GM12864 (cell line): ENCODE measurements around the gene ZNF487.
"Not testable (repeated sequence)": the region's sequence is repeated elsewhere in the genome, so short reads cannot be mapped to it uniquely, and the experiment has no call there.

ENCODE experiments used
- DNase-seq: peaks from one replicate; pipeline ENCODE4 v3.0.0-alpha.2; 2011; ENCODE audit warnings: low read depth
- H3K4me3 ChIP-seq: 2 replicates; pipeline ENCODE4 v1.5.1; 2011; ENCODE audit warnings: mild to moderate bottlenecking, low read depth, low read length, control low read depth
- TF ChIP-seq, protein P1 (sequence below): IDR thresholded peaks from 2 replicates; pipeline ENCODE4 v1.5.1; 2011; ENCODE audit warnings: low read depth, mild to moderate bottlenecking, moderate library complexity, low read length, control low read depth, inconsistent platforms; ENCODE audit errors: missing control alignments

Gene ZNF487

DNA sequence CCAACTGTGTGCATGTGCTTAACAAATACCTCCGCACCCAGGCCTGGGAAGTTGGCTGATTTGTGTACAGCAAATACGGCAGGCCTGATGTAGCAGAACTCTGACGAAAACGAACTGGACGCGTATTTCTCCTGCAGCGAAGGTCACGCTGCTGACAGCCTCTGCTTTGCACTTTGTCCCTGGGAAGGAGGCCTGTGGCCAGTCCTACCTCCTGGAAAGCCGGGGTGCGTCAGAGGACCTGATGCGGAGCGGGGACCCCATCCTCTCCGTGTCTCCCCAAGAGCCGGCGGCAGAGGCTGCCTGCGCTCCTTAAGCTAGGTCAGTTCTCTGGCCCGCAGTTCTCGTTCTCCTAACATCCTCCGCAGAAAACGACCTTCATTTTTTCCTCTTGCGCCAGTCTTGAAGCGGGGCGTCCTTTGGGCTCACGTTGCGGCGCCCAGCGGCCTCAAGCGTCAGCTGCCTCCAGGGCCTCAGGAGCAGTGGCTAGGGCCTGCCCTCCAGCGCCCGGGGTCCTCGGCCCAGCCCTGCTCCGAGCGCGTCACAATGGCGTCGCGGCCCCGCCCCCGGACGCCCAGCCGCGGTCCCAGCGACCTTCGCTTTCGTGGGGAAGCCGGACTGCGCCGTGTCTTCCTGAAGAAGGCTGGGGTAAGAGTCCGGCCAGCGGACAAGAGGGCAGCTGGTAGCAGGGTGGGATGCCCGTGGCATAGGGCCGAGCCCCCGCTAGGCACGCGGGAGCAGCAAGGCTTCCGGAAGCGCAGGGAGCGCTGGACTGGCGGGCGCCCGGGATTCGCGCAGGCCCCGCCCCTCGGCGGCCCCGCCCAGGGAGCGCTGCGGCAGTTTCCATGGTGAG is at the start of gene ZNF487:
ZNF487 (plus strand) TSS at position 821 of the 850 bp plus-strand sequence. CDS start 38,703 bp downstream, outside the sequence.
- H3K4me3 ChIP-seq: peak within 1 kb of the TSS; percentile 72
- DNase-seq: no peak
- TF ChIP-seq, protein P1, sequence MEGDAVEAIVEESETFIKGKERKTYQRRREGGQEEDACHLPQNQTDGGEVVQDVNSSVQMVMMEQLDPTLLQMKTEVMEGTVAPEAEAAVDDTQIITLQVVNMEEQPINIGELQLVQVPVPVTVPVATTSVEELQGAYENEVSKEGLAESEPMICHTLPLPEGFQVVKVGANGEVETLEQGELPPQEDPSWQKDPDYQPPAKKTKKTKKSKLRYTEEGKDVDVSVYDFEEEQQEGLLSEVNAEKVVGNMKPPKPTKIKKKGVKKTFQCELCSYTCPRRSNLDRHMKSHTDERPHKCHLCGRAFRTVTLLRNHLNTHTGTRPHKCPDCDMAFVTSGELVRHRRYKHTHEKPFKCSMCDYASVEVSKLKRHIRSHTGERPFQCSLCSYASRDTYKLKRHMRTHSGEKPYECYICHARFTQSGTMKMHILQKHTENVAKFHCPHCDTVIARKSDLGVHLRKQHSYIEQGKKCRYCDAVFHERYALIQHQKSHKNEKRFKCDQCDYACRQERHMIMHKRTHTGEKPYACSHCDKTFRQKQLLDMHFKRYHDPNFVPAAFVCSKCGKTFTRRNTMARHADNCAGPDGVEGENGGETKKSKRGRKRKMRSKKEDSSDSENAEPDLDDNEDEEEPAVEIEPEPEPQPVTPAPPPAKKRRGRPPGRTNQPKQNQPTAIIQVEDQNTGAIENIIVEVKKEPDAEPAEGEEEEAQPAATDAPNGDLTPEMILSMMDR: peak; percentile 12

DNA sequence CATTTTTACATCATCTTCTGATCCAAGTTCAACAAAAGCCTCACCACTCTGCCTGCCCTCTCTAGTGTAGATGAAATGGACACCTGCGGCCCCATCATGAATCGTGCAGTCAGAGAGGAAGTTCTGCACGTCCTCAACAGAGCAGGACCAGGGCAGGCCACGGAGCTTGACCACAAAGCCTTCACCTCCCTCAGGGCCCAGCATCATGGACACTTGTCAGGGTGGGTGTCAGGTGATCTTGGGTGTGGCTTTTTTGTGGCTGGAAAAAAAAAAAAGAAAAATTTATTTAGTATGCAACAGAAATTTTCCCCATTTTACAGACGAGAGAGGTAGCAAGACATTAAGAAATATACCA is 49.3 kb upstream of the ZNF487 start:
- no peak for DNase-seq
- H3K4me3 ChIP-seq: no peak overlapping the region
- TF ChIP-seq, protein P1: no peak

DNA sequence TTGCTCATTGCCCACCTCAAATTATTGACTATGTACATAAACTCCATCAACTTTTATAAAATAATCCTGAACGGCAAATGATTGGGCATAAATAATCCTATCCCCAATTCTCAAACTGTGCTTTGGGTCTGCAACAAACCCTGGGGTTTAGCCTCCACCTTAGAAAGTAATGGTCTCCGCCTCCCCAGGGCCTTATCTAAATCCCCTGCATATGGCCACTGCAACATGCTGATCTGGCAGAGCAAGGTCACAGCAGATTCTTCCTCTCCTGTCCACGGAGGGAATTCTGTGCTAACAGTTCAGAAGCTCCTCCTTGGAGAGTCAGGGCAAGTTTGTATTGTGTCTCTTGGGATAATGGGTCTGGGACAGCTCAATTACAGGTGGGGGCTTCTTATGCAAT is 47.0 kb upstream of the ZNF487 start:
- DNase-seq: no peak
- TF ChIP-seq, protein P1: no peak
- no peak overlapping the region for H3K4me3 ChIP-seq

DNA sequence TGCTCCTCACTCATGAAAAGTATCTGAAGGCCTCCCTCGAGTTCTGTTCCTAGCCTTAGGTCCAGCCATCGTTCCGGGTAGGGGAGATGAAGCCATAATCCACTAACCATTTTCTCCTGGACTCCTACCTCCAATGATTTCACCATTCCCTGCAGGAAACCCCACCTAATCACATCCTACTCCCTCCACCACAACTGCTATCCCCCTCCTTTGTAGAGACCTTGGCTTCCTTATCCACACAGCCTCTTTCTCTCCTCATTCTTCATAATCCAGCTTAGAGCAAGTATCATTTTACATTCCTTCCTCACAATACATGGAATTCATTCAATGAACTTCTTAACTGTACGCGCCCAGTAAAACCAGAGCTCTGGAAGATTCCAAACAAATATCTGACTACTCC is 46.6 kb upstream of the ZNF487 start:
- DNase-seq: no peak
- no peak overlapping the region for H3K4me3 ChIP-seq
- TF ChIP-seq, protein P1: no peak

DNA sequence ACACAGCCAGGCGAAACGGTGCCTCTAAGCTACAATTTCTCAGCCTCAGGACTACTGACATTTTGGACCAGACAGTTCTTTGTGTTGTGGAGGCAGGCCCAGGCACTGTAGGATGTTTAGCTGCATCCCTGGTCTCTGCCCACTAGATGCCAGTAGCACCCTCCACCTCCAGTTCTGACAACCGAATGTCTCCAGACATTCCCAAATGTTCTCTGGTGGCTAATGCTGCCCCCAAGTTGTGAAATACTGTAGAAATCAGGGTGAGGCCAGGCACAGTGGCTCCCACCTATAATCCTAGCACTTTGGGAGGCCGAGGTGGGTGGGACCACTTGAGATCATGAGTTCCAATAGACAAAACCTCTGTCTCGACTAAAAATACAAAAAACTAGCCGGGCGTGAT is 46.2 kb upstream of the ZNF487 start:
- DNase-seq: no peak
- TF ChIP-seq, protein P1: peak; percentile 61
- no peak overlapping the region for H3K4me3 ChIP-seq

DNA sequence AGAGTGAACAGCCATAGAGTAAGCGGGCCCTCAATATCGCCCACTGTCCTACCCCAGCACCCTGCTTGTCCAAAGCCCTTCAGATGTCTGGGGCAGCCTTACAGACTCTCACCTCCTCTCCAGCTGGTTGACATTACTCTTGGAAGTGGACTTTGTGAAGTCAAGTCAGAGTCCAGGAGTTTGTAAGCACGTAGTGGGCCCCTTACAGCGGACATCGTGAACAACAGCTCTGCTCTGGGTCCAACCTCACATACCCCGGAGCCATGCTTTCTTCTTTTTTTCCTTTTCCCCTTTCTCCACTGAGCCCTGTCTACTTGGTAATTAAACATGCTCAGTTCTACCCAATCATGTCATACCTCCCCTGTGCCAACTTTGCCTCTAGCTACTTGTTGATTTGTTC is 45.4 kb upstream of the ZNF487 start:
- no peak overlapping the region for H3K4me3 ChIP-seq
- TF ChIP-seq, protein P1: no peak
- DNase-seq: no peak

DNA sequence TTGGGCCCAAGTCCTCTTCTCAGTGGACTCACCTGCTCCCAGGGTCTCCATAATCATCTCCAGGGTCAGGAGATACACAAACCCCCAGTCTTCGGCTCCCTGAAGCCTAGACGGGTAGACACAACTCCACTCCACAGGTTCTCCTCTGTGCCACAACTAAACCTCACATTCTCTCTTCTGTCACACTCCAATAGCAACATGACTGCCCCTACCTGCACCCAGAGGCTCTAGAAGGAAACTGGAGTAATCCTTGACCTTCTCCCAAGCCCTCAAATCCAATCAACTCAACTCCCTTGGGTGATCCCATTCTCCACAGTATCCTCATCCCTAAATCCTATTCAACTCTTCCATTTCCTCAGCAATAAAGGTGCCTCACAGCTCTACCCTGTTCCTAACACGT is 44.2 kb upstream of the ZNF487 start:
- no peak overlapping the region for H3K4me3 ChIP-seq
- TF ChIP-seq, protein P1: no peak
- no peak for DNase-seq

DNA sequence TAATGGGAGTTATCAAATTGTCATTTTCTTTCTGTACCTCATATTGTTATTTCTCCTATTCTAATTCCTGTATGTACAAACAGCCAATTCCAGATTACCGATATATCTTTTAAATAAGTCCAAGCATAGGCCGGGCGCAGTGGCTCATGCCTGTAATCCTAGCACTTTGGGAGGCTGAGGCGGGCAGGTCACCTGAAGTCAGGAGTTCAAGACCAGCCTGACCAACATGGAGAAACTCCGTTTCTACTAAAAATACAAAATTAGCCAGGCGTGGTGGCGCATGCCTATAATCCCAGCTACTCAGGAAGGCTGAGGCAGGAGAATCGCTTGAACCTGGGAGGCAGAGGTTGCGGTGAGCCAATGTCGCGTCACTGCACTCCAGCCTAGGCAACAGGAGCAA is 43.7 kb upstream of the ZNF487 start:
- DNase-seq, H3K4me3 ChIP-seq: not testable (repeated sequence)
